Activated naive CD4-positive, alpha-beta T cell treated with anti-CD3 and anti-CD28 coated beads for 36 hours (primary cell): Measurements from ENCODE around the gene HSD17B14. TPM values are rescaled to one million over a fixed set of nuclear protein-coding genes. Genes with fewer than 3 reads are reported as not detected.
"Not testable (repeated sequence)": the region's sequence is repeated elsewhere in the genome, so short reads cannot be mapped to it uniquely, and the experiment has no call there.

ENCODE experiments used
- CTCF ChIA-PET: fragments of 350-600 bp; sonication (Branson Sonifier 250); formaldehyde crosslinking; loops from one replicate; lab custom pipeline; 2021; ENCODE audit warnings: antibody characterized with exemption; lab: Charles Lee
- DNase-seq: peaks from one replicate; pipeline ENCODE4 v3.0.0-alpha.2; 2020
- H3K27ac Mint-ChIP-seq: one replicate; pipeline ENCODE4 v1.8.0; 2021; ENCODE audit warnings: mild to moderate bottlenecking, mixed read lengths
- H3K27me3 Mint-ChIP-seq: one replicate; pipeline ENCODE4 v1.8.0; 2021; ENCODE audit warnings: low read depth, mixed read lengths
- H3K36me3 Mint-ChIP-seq: one replicate; pipeline ENCODE4 v1.8.0; 2021; ENCODE audit warnings: low read depth, mixed read lengths
- H3K4me1 Mint-ChIP-seq: one replicate; pipeline ENCODE4 v1.8.0; 2021; ENCODE audit warnings: low read depth, mixed read lengths
- H3K4me3 Mint-ChIP-seq: one replicate; pipeline ENCODE4 v1.8.0; 2021; ENCODE audit warnings: mild to moderate bottlenecking, moderate library complexity, mixed read lengths
- H3K9me3 Mint-ChIP-seq: one replicate; pipeline ENCODE4 v1.8.0; 2021; ENCODE audit warnings: mixed read lengths
- intact Hi-C: fragments of 100-400 bp; cut with micrococcal nuclease; formaldehyde crosslinking; loops from one replicate; pipeline ENCODE4 v1.15.1; 2023
- total RNA-seq, 2 experiments: library from RNA; stranded (reverse); gene quantifications; one replicate each; pipeline ENCODE4 v1.2.3, GENCODE V29; 2021

The HSD17B14 gene
- total RNA-seq, 2 experiments from 2014 or later, result 0.50 TPM; not detected in 1

GRCh38 chr19:48873476-48874302 lies 37.4 kb upstream of the HSD17B14 start:
- CTCF ChIA-PET, result interaction anchor here (1.0 to 2.9 kb wide), 5 partner anchors 16 to 120 kb away, joined by 3 to 11 read pairs (median 5); partner anchors contain the start of genes GYS1 and RUVBL2
- intact Hi-C loops, result loop anchor here (2.0 to 10.0 kb wide), 8 partner anchors 39 to 621 kb away; partner anchors contain the start of genes BAX, C19orf73, CARD8 and DHDH
- no peaks in the 10 kb centered on the region for H3K9me3 Mint-ChIP-seq
- H3K27me3 Mint-ChIP-seq, result no peaks in the 10 kb centered on the region
- DNase-seq, result peak; percentile 18
- peaks cover 42% of the 10 kb centered on the region for H3K4me1 Mint-ChIP-seq
- peaks cover 51% of the 10 kb centered on the region for H3K36me3 Mint-ChIP-seq
- peak overlapping the region; percentile 99 for H3K4me3 Mint-ChIP-seq
- H3K27ac Mint-ChIP-seq, result peak overlapping the region; percentile 99

- H3K27me3 Mint-ChIP-seq, result no peaks in the 10 kb centered on the region
- H3K36me3 Mint-ChIP-seq, result peaks cover 45% of the 10 kb centered on the region
- peak; percentile 93 for DNase-seq
- intact Hi-C loops, result loop anchor here (1.0 to 10.0 kb wide), 8 partner anchors 38 to 622 kb away; partner anchors contain the start of genes C19orf73, CARD8, DHDH and LIN7B
- CTCF ChIA-PET, result interaction anchor here (1.7 to 2.9 kb wide), 2 partner anchors 30 to 97 kb away, joined by 7 to 11 read pairs; no protein-coding TSS in a partner anchor
- peaks cover 40% of the 10 kb centered on the region for H3K4me1 Mint-ChIP-seq
- H3K9me3 Mint-ChIP-seq, result no peaks in the 10 kb centered on the region
- peak overlapping the region; percentile 99 for H3K27ac Mint-ChIP-seq
- H3K4me3 Mint-ChIP-seq, result peak overlapping the region; percentile 99
These were observed 36.7 kb upstream of the HSD17B14 start for GRCh38 chr19:48872884-48873475.

GRCh38 chr19:48872182-48872883 lies 36.0 kb upstream of the HSD17B14 start, which contains the start of gene PPP1R15A:
TSS of gene PPP1R15A (plus strand) at chr19:48872421. CDS start at chr19:48873234, 813 bp downstream.
- Mint-ChIP-seq H3K36me3 (peaks cover 39% of the 10 kb centered on the region), H3K27me3 (no peaks in the 10 kb centered on the region), H3K27ac (peak within 1 kb of the TSS; percentile 99), H3K4me3 (peak within 1 kb of the TSS; percentile 99), H3K9me3 (no peaks in the 10 kb centered on the region), H3K4me1 (peaks cover 34% of the 10 kb centered on the region)
- intact Hi-C loops, result loop anchor here (1.0 to 10.0 kb wide), 8 partner anchors 38 to 622 kb away; partner anchors contain the start of genes C19orf73, CARD8, DHDH and LIN7B
- peak; percentile 99 for DNase-seq
- CTCF ChIA-PET, result interaction anchor here (0.7 to 1.7 kb wide), 2 partner anchors 29 to 85 kb away, joined by 3 to 7 read pairs; no protein-coding TSS in a partner anchor

- H3K4me3 Mint-ChIP-seq, result peak overlapping the region; percentile 99
- CTCF ChIA-PET, result interaction anchor here (0.7 to 1.7 kb wide), 2 partner anchors 29 to 84 kb away, joined by 3 to 7 read pairs; no protein-coding TSS in a partner anchor
- H3K36me3 Mint-ChIP-seq, result peaks cover 37% of the 10 kb centered on the region
- intact Hi-C loops, result loop anchor here (1.0 to 10.0 kb wide), 8 partner anchors 37 to 623 kb away; partner anchors contain the start of genes C19orf73, CARD8, DHDH and LIN7B
- H3K9me3 Mint-ChIP-seq, H3K27me3 Mint-ChIP-seq, DNase-seq: not testable (repeated sequence)
- H3K27ac Mint-ChIP-seq, result peak overlapping the region; percentile 99
- H3K4me1 Mint-ChIP-seq, result peaks cover 29% of the 10 kb centered on the region
These were observed 35.3 kb upstream of the HSD17B14 start for GRCh38 chr19:48871471-48872181.

GRCh38 chr19:48870048-48870447 lies 33.8 kb upstream of the HSD17B14 start:
- no peak overlapping the region for H3K27ac Mint-ChIP-seq
- H3K9me3 Mint-ChIP-seq, result no peaks in the 10 kb centered on the region
- CTCF ChIA-PET, result no interaction called here
- H3K36me3 Mint-ChIP-seq, result peaks cover 23% of the 10 kb centered on the region
- H3K4me3 Mint-ChIP-seq, result no peak overlapping the region
- intact Hi-C loops, result loop anchor here (5.0 to 10.0 kb wide), 4 partner anchors 245 to 625 kb away; partner anchors contain the start of genes C19orf73, CARD8, LIN7B and PPFIA3
- no peaks in the 10 kb centered on the region for H3K27me3 Mint-ChIP-seq
- H3K4me1 Mint-ChIP-seq, result peaks cover 22% of the 10 kb centered on the region
- no peak for DNase-seq

GRCh38 chr19:48868114-48868886 lies 32.0 kb upstream of the HSD17B14 start, which contains the start of gene PLEKHA4:
TSS of gene PLEKHA4 (minus strand) at chr19:48868617. CDS start at chr19:48867620, 997 bp downstream.
- Mint-ChIP-seq H3K36me3 (peaks cover 6% of the 10 kb centered on the region), H3K9me3 (no peaks in the 10 kb centered on the region), H3K4me1 (peaks cover 9% of the 10 kb centered on the region), H3K4me3 (no peak within 1 kb of the TSS), H3K27ac (no peak within 1 kb of the TSS), H3K27me3 (no peaks in the 10 kb centered on the region)
- intact Hi-C loops, result no loop called here
- CTCF ChIA-PET, result interaction anchor here (1.1 kb wide), 1 partner anchor 26 kb away, joined by 4 read pairs; no protein-coding TSS in a partner anchor
- DNase-seq, result no peak

GRCh38 chr19:48867746-48868113 lies 31.4 kb upstream of the HSD17B14 start:
- intact Hi-C loops, result no loop called here
- DNase-seq, result no peak
- peaks cover 7% of the 10 kb centered on the region for H3K4me1 Mint-ChIP-seq
- no peak overlapping the region for H3K27ac Mint-ChIP-seq
- no peak overlapping the region for H3K4me3 Mint-ChIP-seq
- peaks cover under 1% of the 10 kb centered on the region for H3K36me3 Mint-ChIP-seq
- no peaks in the 10 kb centered on the region for H3K27me3 Mint-ChIP-seq
- no peaks in the 10 kb centered on the region for H3K9me3 Mint-ChIP-seq
- CTCF ChIA-PET, result interaction anchor here (1.0 to 2.1 kb wide), 2 partner anchors 26 to 103 kb away, joined by 4 to 6 read pairs; no protein-coding TSS in a partner anchor

GRCh38 chr19:48867123-48867745 lies 30.9 kb upstream of the HSD17B14 start:
- CTCF ChIA-PET, result interaction anchor here (1.0 to 2.1 kb wide), 2 partner anchors 25 to 103 kb away, joined by 4 to 6 read pairs; no protein-coding TSS in a partner anchor
- H3K9me3 Mint-ChIP-seq, result no peaks in the 10 kb centered on the region
- no peak for DNase-seq
- no peak overlapping the region for H3K27ac Mint-ChIP-seq
- no peak overlapping the region for H3K4me3 Mint-ChIP-seq
- intact Hi-C loops, result no loop called here
- H3K36me3 Mint-ChIP-seq, result no peaks in the 10 kb centered on the region
- peaks cover 7% of the 10 kb centered on the region for H3K4me1 Mint-ChIP-seq
- no peaks in the 10 kb centered on the region for H3K27me3 Mint-ChIP-seq

GRCh38 chr19:48866692-48867091 lies 30.4 kb upstream of the HSD17B14 start:
- Mint-ChIP-seq H3K36me3 (no peaks in the 10 kb centered on the region), H3K4me3 (no peak overlapping the region), H3K27me3 (no peaks in the 10 kb centered on the region), H3K27ac (no peak overlapping the region), H3K9me3 (no peaks in the 10 kb centered on the region), H3K4me1 (peaks cover 5% of the 10 kb centered on the region)
- intact Hi-C loops, result no loop called here
- DNase-seq, result no peak
- CTCF ChIA-PET, result interaction anchor here (1.0 to 2.1 kb wide), 2 partner anchors 25 to 104 kb away, joined by 4 to 6 read pairs; no protein-coding TSS in a partner anchor

- CTCF ChIA-PET, result interaction anchor here (1.0 kb wide), 1 partner anchor 19 kb away, joined by 3 read pairs; no protein-coding TSS in a partner anchor
- intact Hi-C loops, result no loop called here
- Mint-ChIP-seq H3K27me3 (no peaks in the 10 kb centered on the region), H3K4me3 (no peak overlapping the region), H3K36me3 (no peaks in the 10 kb centered on the region), H3K9me3 (no peaks in the 10 kb centered on the region), H3K4me1 (peaks cover 4% of the 10 kb centered on the region), H3K27ac (no peak overlapping the region)
- DNase-seq, result no peak
These were observed 26.5 kb upstream of the HSD17B14 start for GRCh38 chr19:48862827-48863226.
